Stimulated activated CD4-positive, alpha-beta T cell treated with anti-CD3 and anti-CD28 coated beads, TNF-alpha, amount 100 ng/mL, for 24 hours (primary cell): ENCODE measurements around the gene GNAT2.

Experiments
- DNase-seq, 3 experiments: peaks; one replicate each; pipeline ENCODE4 v3.0.0-alpha.2; 2020; ENCODE audit warnings: low read depth in 3 of 3

GNAT2 gene

GRCh38 chr1:109610609-109611307 lies 8.7 kb downstream of the GNAT2 start:
- no peak for DNase-seq

DNA sequence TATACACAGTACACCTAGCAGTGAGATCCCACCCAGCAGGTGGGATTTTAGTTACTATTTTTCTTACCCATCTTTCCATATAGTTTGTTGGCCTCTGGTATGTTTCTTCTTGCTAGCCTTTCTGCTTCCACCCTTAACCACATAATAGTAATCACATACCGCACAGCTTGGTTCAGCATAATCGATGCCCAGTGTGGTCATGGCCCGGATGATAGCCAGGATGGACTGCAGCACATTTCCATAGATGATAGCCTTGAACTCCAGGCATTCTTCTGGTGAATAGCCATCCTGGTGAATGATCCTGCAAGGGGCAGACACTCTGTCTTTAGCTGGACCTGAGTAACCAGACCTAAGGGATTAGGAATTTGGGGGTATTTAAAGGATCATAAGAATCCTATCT lies 9.5 kb downstream of the GNAT2 start:
- no peak for DNase-seq

- no peak for DNase-seq
Measured at GRCh38 chr1:109605381-109605780, 14.0 kb downstream of the GNAT2 start.

GRCh38 chr1:109603229-109603628 lies 16.2 kb downstream of the GNAT2 start:
- DNase-seq = no peak

- no peak for DNase-seq
Measured at GRCh38 chr1:109598655-109599054, 20.8 kb downstream of the GNAT2 start.

DNA sequence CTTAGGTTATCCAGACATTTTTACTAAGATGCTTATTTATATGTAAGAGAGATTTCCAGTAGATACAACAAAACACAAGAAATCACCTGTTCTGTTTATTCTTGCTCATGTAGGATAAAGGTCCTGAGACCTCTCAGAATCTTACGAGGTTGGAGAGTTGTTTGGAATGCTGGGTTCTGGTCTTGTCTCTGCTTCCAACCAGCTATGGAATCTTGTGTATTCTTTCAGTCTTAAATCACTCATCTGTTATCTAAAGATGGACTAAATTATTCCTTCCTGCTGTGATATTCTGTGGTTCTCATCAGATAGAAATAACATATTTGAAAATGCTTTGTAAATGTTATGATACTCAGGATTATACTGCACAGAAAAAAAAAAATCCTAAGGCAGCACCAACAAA lies 21.3 kb downstream of the GNAT2 start:
- no peak for DNase-seq

GRCh38 chr1:109595531-109595930 lies 23.9 kb downstream of the GNAT2 start:
- DNase-seq = no peak

GRCh38 chr1:109592916-109593315 lies 26.5 kb downstream of the GNAT2 start:
- no peak for DNase-seq

GRCh38 chr1:109589679-109590078 lies 29.7 kb downstream of the GNAT2 start:
- DNase-seq = no peak

GRCh38 chr1:109589177-109589576 lies 30.2 kb downstream of the GNAT2 start:
- DNase-seq = no peak

GRCh38 chr1:109586055-109586454 lies 33.4 kb downstream of the GNAT2 start:
- no peak for DNase-seq

- DNase-seq = no peak
Measured at GRCh38 chr1:109584766-109585165, 34.6 kb downstream of the GNAT2 start.

GRCh38 chr1:109582021-109582420 lies 37.4 kb downstream of the GNAT2 start:
- no peak for DNase-seq

GRCh38 chr1:109579491-109579890 lies 39.9 kb downstream of the GNAT2 start:
- DNase-seq = no peak

DNA sequence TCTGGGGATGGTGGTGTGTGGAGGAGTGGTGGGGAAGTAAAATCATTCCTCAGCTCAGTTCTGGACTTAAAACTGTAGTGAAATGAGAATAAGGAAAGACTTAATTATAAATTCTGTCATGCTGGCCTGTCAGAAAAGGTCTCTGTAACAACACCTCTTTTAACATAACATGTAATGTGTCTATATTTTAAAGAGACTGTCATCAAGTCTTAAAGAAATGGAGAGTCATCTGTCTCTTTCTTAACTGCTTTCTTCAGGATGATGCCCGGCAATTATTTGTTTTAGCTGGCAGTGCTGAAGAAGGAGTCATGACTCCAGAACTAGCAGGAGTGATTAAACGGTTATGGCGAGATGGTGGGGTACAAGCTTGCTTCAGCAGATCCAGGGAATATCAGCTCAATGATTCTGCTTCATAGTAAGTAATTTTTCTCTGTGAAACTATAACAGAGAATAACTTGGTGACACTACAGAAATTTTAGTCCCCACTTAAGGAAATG lies 40.4 kb downstream of the GNAT2 start:
- DNase-seq = no peak

DNA sequence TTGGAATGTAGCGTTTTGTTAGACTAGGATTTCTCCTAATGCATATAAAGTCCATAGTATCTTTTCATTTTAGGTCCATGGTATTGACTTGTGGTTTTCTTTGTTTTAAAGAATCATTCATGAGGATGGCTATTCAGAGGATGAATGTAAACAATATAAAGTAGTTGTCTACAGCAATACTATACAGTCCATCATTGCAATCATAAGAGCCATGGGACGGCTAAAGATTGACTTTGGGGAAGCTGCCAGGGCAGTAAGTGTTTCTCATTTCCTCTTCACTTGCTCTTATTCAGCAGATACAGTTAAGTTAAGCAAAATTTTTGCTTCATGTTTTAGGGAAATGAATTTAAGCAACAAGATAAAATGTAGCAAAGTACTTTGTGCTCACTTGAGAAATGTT lies 45.6 kb downstream of the GNAT2 start:
- no peak for DNase-seq

GRCh38 chr1:109570414-109570813 lies 49.0 kb downstream of the GNAT2 start:
- no peak for DNase-seq

DNA sequence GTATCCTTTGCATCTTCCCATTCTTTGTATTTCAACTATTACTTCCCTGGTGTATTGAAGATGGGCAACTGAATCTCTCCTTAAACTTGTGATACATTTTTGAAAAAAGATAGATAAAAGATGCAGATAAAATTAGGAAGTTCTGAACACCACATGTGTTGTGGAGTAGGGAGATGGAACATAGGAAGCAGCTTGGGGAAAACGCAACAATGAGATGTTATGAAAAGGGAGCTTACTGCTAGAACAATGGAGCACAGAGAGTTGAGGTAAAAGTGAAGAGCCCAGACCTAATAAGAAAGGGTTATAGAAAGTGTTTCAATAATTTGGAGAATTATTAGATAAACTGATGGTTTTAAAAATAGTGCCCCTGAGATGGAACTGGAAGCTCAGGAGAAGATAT lies 50.1 kb downstream of the GNAT2 start:
- no peak for DNase-seq

GRCh38 chr1:109567877-109568672 lies 51.3 kb downstream of the GNAT2 start:
- DNase-seq = no peak

- DNase-seq = no peak
Measured at GRCh38 chr1:109566982-109567381, 52.4 kb downstream of the GNAT2 start.

DNA sequence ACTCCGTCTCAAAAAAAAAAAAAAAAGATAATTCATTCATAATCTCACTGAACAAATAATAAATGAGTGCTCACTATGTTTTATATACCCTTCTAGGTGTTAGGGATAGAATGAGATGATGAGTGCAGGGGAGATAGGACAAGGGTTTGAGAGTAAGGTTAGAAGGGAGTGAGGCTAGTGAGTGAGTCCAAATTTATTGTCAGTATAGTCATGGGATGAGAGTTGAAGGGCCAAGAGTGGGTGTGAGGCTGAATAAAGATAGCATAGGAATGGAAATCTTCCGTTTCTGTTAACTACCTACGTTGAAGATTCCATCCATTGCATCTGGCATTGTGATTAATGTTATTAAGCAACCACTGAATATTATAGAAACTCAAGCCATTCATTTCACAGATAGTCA lies 54.2 kb downstream of the GNAT2 start:
- DNase-seq = no peak

DNA sequence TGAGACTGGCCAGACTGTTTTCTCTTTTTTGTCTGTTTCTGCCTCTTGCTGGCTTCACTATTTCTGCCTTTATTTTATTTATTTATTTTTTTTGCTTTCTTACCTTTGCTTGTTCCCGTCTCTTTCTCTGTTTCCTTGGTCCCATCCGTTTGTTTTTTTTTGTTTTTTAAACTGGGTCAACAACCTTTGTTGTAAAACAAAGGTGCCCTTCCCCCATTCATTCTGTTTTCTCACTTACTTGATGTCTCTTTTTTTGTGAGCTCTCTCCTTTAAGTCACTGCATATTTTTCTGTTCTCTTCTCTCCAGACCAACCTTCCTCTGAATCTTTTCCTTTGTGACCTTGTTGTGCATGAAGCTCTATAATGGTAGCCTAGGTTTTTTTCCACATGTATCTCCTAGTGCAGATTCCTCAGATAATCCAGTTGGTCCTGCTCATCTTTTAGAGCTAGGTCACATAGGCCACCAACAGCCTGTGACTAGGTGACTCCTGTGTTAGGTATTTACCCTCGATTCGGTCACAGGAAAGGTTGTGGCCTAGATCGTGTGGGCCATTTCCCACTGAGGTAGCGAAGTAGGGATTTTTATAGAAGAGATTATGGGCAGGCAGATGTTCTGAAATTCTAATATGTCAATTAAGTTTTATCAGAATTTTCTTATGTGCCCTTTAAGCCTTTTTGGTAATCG lies 55.1 kb downstream of the GNAT2 start:
- DNase-seq = no peak

GRCh38 chr1:109559995-109560394 lies 59.4 kb downstream of the GNAT2 start:
- no peak for DNase-seq
